Glomerular visceral epithelial cell (primary cell): ENCODE results near the gene PLXNB2.

Experiments used
- DNase-seq: peaks from one replicate; pipeline ENCODE4 v3.0.0-alpha.2; 2016; ENCODE audit errors: extremely low spot score

PLXNB2 gene

DNA sequence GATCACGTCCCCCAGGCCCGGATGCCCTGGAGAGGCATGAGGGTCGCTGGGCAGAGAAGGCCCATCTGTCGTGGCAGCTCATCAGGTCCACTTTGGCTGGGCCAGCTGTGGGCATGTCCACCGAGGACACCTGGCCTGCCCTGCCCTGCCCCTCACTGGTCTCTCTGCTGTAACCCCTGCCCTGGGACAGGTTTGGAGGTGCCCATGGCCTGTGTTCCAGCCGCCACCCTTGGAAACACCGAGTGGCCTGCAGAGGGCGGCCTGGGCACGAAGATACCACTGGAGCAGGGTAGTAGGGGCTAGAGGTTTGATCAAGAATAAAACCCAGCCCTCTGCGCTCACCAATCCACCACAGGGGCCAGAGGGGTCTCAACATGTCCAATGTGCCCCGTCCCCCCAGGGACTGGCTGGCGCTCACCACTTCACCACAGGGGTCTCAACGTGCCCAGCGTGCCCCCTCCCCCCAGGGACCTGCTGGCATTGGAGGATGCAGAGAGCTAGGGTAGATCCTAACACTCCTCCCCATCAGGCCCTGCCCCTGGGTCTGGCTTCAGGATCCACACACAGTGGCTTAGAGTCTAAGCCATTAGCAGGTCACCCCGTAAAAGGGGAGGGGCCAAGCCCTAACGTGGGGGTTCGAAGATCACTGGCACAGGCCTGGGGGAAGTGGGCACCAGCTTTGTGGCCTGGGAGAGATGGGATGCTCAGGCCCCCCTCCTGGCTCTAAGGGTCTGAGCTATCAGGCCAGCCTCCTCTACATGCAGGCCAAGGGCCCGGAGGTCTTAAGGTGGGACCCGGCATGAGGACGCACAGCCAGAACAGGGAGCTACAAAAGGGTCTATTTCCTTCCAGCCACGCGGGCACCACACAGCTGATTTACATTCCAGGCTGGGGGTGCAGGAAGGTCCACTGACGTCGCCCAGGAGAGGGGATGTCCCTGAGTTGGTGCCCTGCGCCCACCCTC lies 55.1 kb downstream of the PLXNB2 start:
- peak; percentile 59 for DNase-seq

DNA sequence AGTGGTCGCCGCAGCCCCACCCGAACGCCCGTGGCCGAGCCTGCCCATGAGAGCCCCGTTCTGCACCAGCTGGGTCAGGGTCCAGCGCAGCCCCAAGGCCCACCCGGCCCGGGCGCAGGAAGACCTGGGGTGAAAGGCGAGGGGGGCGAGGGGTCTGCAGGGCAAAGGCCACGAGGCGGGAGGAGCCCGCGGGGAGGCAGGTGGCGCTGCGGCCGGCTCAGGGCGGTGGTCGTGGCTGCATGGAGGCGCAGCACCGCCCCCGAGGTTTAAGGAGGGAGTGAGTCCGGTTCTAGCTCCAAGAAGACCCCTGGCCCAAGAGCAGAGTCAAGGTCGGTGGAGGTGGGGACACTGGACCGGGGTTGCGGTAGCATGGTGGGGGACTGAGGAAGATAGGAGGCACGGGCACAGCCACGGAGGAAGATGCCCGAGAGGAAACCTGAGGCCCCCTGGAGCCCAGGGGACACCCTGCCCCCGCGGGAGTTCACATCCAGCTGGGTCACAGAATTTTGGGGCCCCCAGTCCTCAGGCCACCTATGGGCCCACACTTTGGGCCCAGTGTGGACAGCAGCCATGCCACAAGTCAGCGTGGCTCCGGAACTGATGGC lies 55.9 kb downstream of the PLXNB2 start:
- DNase-seq: no peak

DNA sequence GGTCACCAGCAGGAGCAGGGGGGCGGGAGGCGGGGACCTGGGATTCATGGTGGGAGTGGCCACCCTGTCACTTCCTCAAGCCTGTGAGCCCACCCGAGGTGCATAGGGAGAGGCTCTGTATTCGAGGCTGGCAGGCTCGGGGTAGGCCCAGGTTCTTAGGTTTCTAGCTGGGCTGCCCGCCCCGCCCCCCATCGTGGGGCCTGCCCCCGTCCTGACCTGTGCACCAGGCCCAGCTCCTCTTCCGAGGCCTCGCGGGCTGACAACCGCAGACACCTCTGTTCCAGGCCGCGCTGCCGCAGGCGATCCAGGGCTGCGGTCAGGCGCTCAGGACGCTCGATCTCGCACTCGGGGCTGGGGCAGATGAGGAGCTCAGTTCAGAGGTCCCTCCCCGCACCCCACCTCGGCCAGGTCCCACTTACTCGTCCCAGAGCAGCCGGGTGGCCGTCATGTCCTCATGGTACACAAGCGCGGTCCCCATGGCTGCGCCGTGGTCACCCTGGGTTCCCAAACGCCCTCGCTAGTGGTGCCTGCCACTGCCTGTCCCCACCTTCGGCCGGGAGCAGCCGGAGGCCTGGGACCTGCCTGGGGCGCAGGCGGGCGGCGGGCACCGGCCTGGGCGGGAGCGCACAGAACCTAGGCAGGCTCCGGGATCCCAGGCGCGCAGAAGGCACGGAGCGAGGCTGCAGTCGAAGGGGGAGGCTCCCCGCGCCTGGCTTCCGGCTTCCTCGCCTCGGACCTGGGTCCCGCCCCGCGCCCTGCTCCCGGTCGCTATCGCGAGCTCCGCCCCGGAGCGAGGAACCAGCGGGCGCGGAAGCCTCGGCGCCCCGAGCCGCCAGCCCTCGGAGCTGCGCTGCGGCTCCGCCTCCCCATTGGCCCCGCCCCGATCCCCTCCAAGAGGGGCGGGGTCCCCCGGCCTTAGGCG lies 56.6 kb downstream of the PLXNB2 start, which contains the start of gene HDAC10:
HDAC10 (minus strand) TSS at position 711 of the 922 bp plus-strand sequence; CDS start at position 478, 233 bp downstream.
- DNase-seq: peak; percentile 69

DNA sequence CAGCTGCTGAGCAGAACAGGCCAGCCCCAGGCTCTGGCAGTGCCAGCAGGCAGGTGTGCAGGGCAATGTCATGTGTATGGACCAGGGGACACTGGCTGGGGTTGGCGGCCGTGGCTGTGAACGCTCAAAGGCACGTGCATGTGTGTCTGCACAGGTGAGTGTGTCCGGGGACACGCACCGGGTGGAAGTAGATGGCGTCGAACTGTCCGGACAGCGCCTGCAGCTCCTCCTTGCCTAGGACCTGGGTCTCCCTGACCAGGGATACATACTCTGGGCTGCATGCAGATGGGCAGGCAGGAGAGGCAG lies 57.2 kb downstream of the PLXNB2 start:
- no peak for DNase-seq

DNA sequence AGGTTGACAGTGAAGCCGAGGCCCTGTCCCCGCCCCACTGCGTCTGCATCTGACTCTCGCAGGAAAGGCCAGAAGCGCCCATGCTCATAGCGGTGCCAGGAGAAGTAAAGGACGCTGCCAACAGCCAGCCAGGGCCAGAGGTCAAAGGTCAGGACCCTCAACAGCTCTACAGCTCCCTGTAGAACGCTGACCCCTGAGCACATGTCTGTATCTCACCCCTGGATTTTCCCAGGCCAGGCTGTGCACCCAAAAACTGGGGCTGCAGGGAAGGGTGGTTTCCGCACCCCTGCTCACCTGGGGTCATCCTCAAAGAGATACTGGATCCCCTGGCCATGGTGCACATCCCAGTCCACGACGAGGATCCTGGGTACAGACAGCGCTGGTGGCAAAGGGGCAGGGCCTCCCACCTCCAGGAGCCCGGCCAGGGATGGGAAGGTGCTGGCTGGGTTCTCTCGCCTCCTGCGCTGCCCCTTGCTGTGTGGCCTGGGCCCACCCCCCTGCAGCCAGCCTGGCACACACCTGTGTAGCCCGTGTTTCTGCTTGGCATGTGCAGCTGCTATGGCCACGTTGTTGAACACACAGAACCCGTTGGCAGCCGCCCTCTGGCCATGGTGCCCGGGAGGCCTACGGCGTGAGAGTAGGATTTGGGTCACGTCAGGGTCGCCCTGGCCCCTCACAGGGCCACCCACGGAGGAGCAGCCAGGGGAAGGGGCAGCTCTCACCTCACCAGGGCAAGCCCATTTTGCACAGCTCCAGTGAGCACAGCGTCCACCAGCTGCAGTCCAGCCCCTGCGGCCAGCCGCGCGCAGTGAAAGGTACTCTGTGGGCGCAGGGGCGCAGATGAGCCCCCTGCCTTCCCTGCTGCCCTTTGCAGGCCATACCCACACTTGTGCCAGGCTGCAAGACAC lies 57.9 kb downstream of the PLXNB2 start:
- no peak for DNase-seq

DNA sequence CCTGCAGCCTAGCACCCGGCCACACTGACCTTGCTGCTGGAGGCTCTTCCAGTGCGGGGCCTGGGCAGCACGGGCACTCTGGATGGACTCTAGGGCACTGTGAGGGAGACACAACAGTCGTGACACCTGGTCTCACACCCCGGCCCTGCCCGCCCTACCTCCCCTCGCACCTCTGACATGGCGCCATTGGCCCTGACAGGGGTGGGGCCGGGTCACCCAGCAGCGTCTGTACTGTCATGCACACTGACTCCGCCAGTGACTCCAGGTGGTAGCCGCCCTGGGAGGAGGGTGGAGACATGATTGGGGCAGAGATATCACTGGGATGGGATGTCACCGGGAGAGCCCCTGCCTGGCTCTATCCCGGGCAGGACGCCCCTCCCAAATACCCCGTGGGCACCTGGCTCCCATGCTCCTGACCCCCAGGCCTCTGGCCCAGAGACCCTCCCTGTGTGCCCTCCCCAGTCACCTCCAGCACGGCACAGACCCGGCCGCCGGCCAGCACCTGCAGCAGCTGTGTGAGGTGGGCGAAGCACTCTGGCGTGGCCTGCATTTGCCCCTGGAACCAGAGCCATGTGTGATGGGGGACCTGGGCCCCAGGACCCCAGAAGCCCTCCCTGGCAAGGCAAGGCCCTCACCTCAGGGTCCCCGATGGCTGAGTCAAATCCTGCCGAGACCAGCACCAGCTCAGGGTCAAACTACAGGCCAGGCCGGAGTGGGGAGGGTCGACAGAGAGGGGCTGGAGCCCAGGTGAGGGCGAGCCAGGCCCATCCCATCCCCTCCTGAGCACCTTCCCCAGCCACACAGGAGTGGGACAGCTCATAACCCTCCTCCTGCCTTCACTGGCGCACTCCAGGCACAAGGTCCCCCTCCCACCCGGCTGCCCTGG lies 59.0 kb downstream of the PLXNB2 start:
- DNase-seq: no peak

DNA sequence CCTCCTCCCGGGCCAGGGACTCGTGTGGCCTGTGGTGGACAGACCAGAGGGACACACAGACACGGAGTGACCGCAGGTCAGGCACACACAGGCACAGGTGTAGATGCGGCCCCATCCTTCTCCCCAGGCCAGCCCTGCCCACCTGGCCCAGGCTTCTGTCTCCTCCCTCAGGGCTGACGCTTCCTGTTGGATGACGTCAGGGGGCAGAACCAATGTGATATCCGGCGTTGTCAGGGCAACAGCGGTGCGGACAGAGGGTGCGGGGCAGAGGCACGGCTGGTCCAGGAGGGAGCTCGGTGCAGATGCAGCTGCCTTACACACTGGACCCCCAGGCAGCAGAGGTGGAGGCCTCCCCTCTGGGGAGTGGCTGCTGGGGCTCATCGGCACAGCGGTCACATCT lies 59.7 kb downstream of the PLXNB2 start:
- DNase-seq: no peak

DNA sequence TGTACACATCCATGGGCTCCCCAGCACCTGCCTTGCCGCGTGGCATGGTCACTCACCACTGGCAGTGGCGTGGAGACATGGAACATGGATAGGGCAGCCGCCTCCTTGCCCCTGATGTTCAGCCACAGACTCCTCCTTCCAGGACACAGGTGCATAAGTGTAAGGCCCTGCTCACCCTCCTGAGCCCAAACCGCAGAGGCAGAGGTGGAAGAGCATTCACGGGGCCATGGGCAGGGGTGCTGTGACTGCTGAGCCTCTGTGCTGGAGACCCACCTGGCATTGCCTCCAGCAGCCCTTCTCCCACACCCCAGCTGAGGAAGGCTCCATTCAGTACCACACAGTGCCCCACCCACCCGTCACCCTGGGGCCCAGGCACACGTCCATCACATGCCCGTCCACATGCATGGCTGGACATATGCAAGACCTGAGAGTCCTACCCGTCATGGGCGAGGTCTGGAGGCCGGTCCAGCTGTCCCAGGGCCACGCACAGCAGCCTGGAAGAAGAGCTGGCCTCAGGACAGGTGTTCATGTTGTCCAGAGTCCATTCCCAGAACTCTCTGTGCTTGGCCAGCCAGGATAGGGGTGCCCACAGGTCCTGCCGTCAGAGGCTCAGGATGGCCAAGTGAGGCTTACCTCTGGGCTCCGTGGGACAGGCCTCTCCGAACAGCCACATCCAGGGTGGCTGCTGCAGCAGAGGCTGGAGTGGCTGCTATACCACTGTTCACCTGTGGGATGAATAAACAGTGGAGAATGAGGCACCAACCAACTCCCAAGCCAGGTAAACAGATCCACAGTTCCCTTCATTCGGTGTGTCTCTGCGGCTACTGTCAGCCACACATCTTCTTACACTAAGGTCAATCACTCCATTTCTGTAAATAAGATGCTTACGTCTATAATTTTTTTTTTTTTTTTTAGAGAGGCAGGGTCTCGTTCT lies 60.9 kb downstream of the PLXNB2 start:
- DNase-seq: no peak

DNA sequence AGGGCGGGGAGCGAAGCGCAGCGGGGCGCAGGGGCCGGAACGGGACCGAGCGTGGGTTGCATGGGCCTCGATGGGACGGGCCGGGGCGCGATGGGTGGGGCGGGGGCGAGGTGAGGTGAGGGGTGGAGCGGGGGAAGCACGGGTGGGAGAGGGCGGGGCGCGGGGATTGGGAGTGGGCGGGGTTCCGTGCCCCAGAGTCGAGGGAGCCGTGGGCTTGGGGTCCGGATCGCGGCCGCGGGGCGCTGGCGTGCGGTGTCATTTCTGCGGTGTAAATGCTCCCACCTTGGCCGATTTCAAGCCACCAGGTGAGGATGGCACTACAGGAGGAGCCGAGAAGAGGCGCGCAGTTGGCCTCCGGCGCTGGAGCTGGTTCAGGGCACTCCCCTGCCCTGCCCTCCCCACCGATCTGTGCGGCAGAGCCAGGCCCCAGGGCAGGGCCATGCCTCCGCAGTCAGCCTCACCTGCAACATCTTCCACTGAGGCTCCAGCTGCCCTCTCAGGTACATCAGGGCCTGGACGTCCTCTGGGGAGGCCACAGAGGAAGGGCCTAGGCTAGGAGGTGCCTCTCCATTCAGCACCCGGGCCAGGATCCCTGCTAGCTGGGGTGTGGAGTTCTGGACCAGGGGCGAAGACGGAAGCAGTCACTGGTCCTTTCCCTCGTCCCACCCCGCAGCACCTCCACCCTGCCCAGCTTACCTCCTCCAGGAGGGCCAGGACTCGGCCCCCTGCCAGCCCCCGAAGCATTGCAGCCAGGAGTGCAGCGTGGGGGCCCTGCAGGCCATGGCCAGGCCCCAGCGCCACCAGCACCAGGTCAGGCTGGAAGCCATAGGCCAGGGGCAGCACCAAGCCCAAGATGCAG lies 62.0 kb downstream of the PLXNB2 start:
- peak; percentile 31 for DNase-seq

DNA sequence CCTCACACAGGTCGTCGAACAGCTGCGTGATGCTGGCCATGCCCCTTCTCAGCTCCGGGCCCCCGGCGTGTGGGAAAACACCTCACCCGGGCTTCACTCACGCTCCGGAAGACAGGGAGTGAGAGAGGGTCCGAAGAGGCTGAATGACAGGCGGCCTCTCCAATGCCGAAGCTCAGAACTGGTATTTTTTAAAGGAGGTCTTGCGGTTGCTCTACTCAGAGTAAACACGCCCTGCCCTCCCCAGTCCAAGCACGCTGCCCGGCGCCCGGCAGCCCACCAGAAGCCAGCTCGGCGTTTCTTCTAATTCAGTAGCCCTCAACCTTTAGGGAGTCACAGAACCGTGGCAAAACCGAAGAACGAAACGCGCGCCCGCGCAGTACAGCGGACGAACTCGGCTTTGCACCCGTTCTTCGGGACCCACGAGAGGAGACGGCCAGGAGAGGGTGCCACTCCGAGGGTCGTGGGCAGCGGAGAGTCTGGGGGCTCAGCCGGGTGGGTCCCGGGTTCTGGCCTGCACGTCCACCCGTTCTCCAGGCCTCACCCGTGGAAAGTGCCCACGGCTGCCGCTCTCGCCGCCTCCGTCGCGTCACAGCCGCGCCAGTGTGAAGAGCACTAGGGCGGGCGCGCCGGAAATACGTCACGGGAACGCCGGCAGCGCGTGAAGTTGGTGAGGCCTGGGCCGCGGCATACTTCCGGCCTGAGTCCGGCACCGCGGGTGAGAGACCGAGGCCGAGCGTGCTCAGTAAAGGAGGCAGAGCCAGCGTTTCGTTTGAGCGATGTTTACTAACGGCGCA lies 62.8 kb downstream of the PLXNB2 start, which contains the start of gene TUBGCP6:
TUBGCP6 (minus strand) TSS at position 604 of the 794 bp plus-strand sequence; CDS start at position 40, 564 bp downstream.
- peak; percentile 83 for DNase-seq

DNA sequence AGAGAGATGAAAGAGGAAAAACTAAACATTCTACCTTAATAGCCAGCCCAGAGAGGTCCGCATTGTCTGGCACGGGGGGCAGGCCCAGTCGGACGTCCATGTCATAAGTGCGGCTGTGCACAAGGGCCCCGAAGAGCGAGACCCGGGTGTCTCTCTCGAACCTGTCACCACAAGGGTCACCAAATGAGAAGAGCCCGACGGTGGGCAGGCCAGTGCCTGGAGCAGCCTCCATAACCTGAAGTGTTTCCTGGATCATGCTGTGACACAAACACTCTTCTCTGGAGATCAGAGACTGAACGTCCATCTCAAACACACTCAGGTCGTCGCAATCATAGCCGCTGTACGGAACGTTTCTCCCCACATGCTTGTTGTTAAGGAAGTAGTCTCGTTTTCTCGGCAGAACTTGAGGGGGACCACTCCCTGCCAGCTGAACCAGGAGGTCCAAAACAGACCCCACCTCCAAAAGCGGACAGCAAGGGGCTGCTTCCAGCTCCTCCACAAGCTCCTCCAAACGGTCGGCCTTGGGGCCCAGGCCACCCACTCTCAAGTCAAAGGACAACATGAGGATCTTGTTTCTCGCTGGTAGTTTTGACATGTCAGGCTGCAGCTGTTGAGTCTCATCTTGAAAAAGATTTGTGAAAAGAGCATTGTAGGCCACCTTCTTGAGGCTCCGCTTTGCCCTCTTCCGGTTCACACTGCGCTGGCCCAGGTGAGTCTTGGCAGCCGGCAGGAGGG lies 63.6 kb downstream of the PLXNB2 start:
- no peak for DNase-seq

DNA sequence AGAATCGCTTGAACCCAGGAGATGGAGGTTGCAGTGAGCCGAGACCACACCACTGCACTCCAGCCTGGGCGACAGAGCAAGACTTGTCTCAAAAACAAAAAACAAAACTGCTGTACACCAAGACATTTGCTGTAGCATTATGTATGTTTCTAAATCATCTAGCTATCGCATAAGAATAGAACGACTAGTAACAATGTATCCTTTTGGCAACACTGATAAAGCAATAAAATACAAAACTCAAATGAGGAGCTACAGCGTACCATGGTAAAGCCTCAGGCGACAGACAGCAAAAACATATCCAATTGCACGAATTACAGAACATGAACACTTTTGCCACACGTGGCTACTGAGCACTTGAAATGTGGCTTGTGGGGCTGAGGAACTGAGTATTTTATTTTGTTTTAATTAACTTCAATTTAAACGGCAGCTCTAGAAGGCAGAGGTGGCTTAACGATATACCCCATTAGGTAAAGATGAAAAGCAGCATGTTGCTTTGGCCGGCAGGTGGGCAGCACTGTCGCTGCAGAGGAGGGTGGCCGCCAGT lies 65.0 kb downstream of the PLXNB2 start:
- no peak for DNase-seq

DNA sequence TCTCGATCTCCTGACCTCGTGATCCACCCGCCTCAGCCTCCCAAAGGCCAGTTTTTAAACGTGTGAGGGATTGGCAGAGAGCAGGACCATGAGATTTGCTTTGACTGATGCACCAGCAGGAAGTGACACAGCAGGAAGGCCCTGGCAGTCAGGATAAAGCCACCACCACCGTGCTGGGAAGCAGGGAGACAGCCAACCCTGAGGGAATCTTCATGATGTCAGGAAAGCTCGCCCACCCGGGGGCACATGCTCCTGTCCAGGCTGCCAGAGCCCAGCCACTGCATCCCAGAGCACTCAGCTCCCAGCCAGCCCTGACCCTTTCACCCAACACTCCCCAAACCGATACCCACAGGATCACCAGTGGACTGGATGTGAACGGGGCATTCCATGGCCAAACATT lies 68.7 kb downstream of the PLXNB2 start:
- DNase-seq: no peak

DNA sequence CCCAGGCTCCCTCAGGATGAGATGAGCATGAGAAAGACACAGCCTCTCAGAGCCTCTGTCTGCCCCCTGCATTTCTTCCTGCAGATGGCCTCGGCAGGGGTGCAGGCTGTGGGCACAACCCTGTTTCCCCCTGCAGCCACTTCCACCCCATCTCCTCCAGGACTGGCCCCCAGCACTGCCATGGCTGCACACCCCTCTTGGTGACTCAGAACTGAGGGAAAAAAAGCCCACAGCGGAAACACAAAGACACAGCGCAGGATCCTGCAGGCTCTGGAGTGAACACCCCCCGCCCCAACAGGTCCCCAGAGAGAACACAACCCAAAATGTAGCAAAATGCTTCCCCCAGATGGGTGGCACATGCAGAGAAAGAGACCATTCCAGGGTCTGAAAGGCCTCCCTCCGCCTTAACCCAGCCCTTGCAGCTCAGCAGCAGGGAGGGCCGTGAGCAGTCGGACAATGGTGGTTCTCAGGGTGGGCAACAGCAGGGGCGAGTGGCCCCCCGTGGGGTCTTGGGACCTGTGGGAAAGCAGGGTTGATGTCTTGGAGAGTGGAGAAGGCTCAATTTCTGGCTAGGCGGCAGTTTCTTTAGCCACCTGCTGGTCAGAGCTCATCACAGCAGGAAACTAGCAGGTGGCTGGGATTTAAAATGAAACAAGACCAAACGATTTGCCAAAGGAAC lies 70.6 kb downstream of the PLXNB2 start:
- DNase-seq: no peak

DNA sequence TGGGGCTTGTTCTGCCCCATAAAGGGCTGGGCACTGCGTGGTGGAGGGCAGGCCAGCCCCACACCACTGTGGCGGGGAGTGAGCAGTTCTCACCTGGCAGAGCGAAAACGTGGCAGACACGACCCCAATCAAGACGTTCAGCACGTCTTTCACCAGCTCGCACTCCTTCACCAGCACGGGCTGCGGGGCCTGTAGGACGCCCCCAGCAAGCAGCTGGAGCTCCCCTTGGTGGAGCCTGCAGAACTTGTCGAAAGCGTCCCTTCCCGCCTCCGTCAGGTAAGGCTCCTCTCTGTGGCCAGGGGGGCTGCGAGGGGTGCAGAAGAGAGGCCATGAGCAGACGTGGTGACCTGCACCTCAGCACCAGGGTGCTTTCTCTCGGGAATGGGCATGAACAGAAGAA lies 74.2 kb downstream of the PLXNB2 start:
- no peak for DNase-seq
